Mucosa of rectum (tissue), 2 donors: ENCODE results near the gene EPHB3.

Experiments used
- H3K27ac ChIP-seq, 2 donors: one replicate each; pipeline ENCODE4 v1.7.0; 2013; ENCODE audit warnings: inconsistent platforms in 2 of 2, low read depth in 2 of 2, low read length in 2 of 2
- H3K27me3 ChIP-seq, 2 donors: one replicate each; pipeline ENCODE4 v1.7.0; 2013; ENCODE audit warnings: low read length in 2 of 2; ENCODE audit not compliant: control insufficient read depth in 2 of 2, insufficient read depth in 2 of 2
- H3K36me3 ChIP-seq, 2 donors: one replicate each; pipeline ENCODE4 v1.7.0; 2013; ENCODE audit warnings: low read length in 2 of 2; ENCODE audit not compliant: control insufficient read depth in 2 of 2, insufficient read depth in 2 of 2
- H3K4me1 ChIP-seq, 2 donors: one replicate each; pipeline ENCODE4 v1.7.0; 2013; ENCODE audit warnings: low read length in 2 of 2, mild to moderate bottlenecking in 1 of 2; ENCODE audit not compliant: control insufficient read depth in 2 of 2, insufficient read depth in 2 of 2
- H3K4me3 ChIP-seq, 2 donors: one replicate each; pipeline ENCODE4 v1.7.0; 2013; ENCODE audit warnings: low read length in 2 of 2
- H3K9ac ChIP-seq, 2 donors: one replicate each; pipeline ENCODE4 v1.7.0; 2013; ENCODE audit warnings: low read length in 2 of 2, low read depth in 1 of 2, mild to moderate bottlenecking in 1 of 2
- H3K9me3 ChIP-seq, 2 donors: one replicate each; pipeline ENCODE4 v1.7.0; 2013; ENCODE audit warnings: low read length in 2 of 2; ENCODE audit not compliant: control insufficient read depth in 2 of 2
- donor health status: healthy.
- donor health status: Normal muscosa, but diverticular disease.

The EPHB3 gene

DNA sequence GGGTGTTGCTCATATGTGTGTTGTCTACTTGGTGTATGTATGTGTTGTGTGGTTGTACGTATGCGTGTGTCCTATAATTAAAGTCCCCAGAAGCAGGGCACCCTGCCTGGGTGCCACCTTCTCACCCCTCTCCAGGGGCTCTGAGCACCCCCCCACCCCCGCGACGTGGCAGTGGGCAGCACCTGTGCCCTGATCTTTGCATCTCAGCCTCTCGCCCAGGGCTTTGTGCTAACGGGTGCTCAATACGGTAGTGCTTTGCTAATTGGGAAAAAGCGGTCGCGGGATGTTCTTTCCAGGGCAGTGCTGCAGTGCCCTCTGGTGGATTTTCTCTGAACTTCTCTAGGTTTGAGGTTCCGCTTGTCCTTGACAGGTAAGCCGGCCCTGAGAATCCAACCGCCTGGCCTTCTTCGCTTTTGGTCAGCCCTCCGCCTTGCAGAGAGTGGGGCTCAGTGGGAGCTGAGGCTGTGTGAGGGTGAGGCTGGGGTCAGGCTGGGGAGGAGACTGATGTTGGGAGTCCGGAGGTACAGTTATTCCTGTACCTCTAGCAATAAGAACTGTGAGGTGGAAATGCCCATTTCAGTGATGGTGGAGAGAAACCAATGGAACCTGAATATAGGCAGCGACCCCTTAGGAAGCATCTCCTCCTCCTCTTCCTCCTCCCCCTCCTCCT, 17.6 kb upstream of the EPHB3 start:
- Histone ChIP-seq H3K27ac (no peak overlapping the region), H3K4me3 (no peak overlapping the region), H3K9me3 (no peaks in the 10 kb centered on the region), H3K36me3 (no peaks in the 10 kb centered on the region), H3K4me1 (peaks cover 0 to 3% of the 10 kb centered on the region in 2 donors), H3K27me3 (peaks cover 0 to 6% of the 10 kb centered on the region in 2 donors), H3K9ac (no peak overlapping the region)

DNA sequence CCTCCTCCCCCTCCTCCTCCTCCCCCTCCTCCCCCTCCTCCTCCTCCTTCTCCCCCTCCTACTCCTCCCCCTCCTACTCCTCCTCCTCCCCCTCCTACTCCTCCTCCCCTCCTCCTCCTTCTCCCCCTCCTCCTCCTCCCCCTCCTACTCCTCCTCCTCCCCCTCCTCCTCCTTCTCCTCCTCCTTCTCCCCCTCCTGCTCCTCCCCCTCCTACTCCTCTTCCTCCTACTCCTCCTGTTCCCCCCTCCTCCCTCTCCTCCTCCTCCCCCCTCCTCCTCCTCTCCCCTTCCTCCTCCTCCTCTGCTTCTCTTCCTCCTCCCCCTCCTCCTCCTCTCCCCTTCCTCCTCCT, 17.1 kb upstream of the EPHB3 start:
- Histone ChIP-seq H3K36me3 (no peaks in the 10 kb centered on the region), H3K27me3 (peaks cover 0 to 5% of the 10 kb centered on the region in 2 donors), H3K4me3 (no peak overlapping the region), H3K9me3 (no peaks in the 10 kb centered on the region), H3K9ac (no peak overlapping the region), H3K4me1 (peaks cover 0 to 3% of the 10 kb centered on the region in 2 donors), H3K27ac (no peak overlapping the region)

DNA sequence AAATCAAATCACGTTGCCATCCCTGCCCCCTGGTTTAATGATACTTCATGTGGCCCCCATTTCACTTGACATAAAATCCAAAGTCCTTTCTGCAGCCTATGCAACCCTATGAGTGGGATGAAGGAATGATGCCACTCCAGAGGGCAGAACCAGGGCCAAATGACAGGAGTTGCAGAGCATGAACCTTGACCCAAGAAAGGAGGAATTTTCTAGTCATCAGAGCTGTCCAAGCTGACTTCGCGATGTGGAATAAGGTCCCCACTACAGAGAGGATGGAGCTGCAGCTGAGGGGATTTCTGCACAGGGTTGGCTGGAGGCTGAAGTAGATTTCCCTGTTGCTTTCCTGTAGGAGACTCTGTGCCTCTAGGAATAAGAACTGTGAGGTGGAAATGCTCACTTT, 15.8 kb upstream of the EPHB3 start:
- H3K4me3 ChIP-seq, result no peak overlapping the region
- H3K27me3 ChIP-seq, result peaks cover 0 to 5% of the 10 kb centered on the region in 2 donors
- no peak overlapping the region for H3K27ac ChIP-seq
- H3K9me3 ChIP-seq, result no peaks in the 10 kb centered on the region
- H3K4me1 ChIP-seq, result peaks cover 0 to 3% of the 10 kb centered on the region in 2 donors
- H3K36me3 ChIP-seq, result no peaks in the 10 kb centered on the region
- H3K9ac ChIP-seq, result no peak overlapping the region

GRCh38 chr3:184546252-184546651, 15.3 kb upstream of the EPHB3 start:
- no peak overlapping the region for H3K27ac ChIP-seq

DNA sequence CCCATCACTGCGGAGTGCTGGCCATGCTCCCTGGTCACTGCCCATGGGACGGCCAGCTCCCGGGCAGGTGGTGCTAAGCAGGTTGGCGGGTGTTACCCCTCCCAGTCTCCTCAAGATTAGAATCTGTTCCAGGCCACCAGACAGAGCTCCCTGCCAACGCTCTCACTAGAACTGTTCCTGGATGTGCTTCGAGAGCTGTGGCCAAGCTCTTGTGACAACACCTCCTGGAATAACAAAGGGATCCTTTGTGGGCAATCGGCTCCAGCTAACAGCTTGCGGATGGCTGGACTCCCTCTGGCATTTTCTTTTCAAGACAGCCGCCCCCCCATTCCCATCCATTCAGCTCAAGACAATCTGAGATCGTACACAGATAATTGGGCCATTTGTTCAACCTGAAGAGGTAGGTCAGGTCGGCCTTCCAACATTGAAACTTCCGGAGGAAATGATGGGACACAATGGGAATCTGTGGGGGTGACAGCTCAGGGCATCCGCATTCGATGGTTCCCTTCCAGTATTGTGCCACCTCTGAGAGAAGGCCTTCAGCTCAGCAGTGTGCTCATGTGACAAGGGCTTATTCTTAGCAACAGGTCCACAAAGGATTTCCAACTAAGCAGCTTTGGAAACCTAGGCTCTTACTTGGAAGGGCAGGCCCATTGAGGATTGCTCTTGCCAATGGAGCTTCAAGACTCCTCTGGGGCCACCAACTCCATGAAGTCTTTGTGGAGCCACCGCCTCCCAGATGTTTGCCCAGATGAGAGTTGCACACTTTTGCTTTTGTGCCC, 11.6 kb upstream of the EPHB3 start:
- Histone ChIP-seq H3K4me1 (peaks cover 0 to 3% of the 10 kb centered on the region in 2 donors), H3K9me3 (no peaks in the 10 kb centered on the region), H3K27ac (no peak overlapping the region), H3K27me3 (peaks cover 0 to 4% of the 10 kb centered on the region in 2 donors), H3K36me3 (no peaks in the 10 kb centered on the region), H3K9ac (no peak overlapping the region), H3K4me3 (no peak overlapping the region)

More at GRCh38 chr3:184546252-184546651, 15.3 kb upstream of the EPHB3 start:
- no peak overlapping the region for H3K9ac ChIP-seq
- no peak overlapping the region for H3K4me3 ChIP-seq
- H3K9me3 ChIP-seq, result no peaks in the 10 kb centered on the region
- peaks cover 0 to 5% of the 10 kb centered on the region in 2 donors for H3K27me3 ChIP-seq
- peaks cover 0 to 3% of the 10 kb centered on the region in 2 donors for H3K4me1 ChIP-seq
- H3K36me3 ChIP-seq, result no peaks in the 10 kb centered on the region

GRCh38 chr3:184551103-184551502, 10.5 kb upstream of the EPHB3 start:
- peaks cover 5 to 8% of the 10 kb centered on the region in 2 donors for H3K4me1 ChIP-seq
- H3K27ac ChIP-seq, result no peak overlapping the region
- H3K9ac ChIP-seq, result no peak overlapping the region
- H3K36me3 ChIP-seq, result no peaks in the 10 kb centered on the region
- H3K9me3 ChIP-seq, result no peaks in the 10 kb centered on the region
- peaks cover 0 to 4% of the 10 kb centered on the region in 2 donors for H3K27me3 ChIP-seq
- H3K4me3 ChIP-seq, result no peak overlapping the region

DNA sequence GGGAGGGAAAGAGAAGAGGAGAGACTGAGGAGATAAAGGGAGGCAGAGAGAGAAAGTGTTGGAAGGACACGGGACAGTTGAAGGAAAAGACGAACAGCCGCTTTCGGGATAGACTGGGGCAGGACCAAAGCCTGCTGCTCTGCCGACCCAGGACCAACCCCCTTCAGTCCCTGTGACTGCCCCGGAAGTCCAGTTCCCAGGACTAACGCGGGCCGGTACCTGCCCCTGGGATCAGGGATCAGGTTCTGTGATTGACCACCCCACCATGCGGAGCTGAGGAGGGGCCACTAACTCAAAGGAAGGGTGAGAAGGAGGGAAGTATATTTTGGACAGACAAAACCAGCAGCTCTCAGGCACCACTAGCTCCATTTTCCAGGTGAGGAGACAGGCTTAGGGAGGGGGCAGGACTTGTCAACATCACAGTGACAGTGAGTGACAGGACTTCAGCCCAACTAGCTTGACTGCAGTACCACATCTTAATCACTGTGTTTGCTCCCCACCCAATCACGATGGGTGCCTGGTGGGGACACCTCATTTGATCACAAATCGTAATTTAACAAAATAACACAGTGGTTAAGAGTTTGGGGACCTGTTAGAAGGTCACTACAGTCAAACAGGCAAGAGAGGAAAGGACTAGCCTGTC, 9.8 kb upstream of the EPHB3 start:
- no peak overlapping the region for H3K4me3 ChIP-seq
- H3K9ac ChIP-seq, result no peak overlapping the region
- H3K36me3 ChIP-seq, result no peaks in the 10 kb centered on the region
- H3K4me1 ChIP-seq, result peaks cover 11% of the 10 kb centered on the region in 2 donors
- no peak overlapping the region for H3K27ac ChIP-seq
- H3K27me3 ChIP-seq, result peaks cover 2 to 4% of the 10 kb centered on the region in 2 donors
- H3K9me3 ChIP-seq, result no peaks in the 10 kb centered on the region

- H3K9me3 ChIP-seq, result no peaks in the 10 kb centered on the region
- peaks cover 3 to 4% of the 10 kb centered on the region in 2 donors for H3K27me3 ChIP-seq
- no peak overlapping the region for H3K9ac ChIP-seq
- H3K4me1 ChIP-seq, result peaks cover 8 to 15% of the 10 kb centered on the region in 2 donors
- no peak overlapping the region for H3K4me3 ChIP-seq
- H3K27ac ChIP-seq, result no peak overlapping the region
- H3K36me3 ChIP-seq, result no peaks in the 10 kb centered on the region
Measured at GRCh38 chr3:184552296-184552695, 9.3 kb upstream of the EPHB3 start.

GRCh38 chr3:184552863-184553262, 8.7 kb upstream of the EPHB3 start:
- no peaks in the 10 kb centered on the region for H3K36me3 ChIP-seq
- no peak overlapping the region for H3K4me3 ChIP-seq
- H3K4me1 ChIP-seq, result peaks cover 8 to 15% of the 10 kb centered on the region in 2 donors
- no peak overlapping the region for H3K9ac ChIP-seq
- H3K9me3 ChIP-seq, result no peaks in the 10 kb centered on the region
- H3K27ac ChIP-seq, result no peak overlapping the region
- peaks cover 3 to 4% of the 10 kb centered on the region in 2 donors for H3K27me3 ChIP-seq

- Histone ChIP-seq H3K36me3 (no peaks in the 10 kb centered on the region), H3K9ac (no peak overlapping the region), H3K27me3 (peaks cover 4 to 6% of the 10 kb centered on the region in 2 donors), H3K9me3 (no peaks in the 10 kb centered on the region), H3K4me3 (no peak overlapping the region), H3K27ac (no peak overlapping the region), H3K4me1 (peaks cover 8 to 20% of the 10 kb centered on the region in 2 donors)
Measured at GRCh38 chr3:184553385-184553784, 8.2 kb upstream of the EPHB3 start.
